ENCODE measurements around the gene SLC30A2.

Gene SLC30A2

GRCh38 chr1:26079178-26079563 lies 33.3 kb upstream of the SLC30A2 start:
- TF ChIP-seq CTCF (IDR thresholded peaks at IDR 0.05; ENCODE audit: insufficient read depth, low read depth, low read length, missing control alignments), result no peak
- H3K4me3 ChIP-seq (ENCODE audit: low read depth, low read length), result no peak overlapping the region
- no peak for DNase-seq (ENCODE audit: low read depth)

- DNase-seq (ENCODE audit: low read depth), result no peak
- H3K4me3 ChIP-seq (ENCODE audit: low read depth, low read length), result no peak overlapping the region
- no peak for TF ChIP-seq CTCF (IDR thresholded peaks at IDR 0.05; ENCODE audit: insufficient read depth, low read depth, low read length, missing control alignments)
Observed at GRCh38 chr1:26078286-26079177, 32.6 kb upstream of the SLC30A2 start.

GRCh38 chr1:26077524-26077923 lies 31.6 kb upstream of the SLC30A2 start:
- H3K4me3 ChIP-seq (ENCODE audit: low read depth, low read length), result no peak overlapping the region
- no peak for DNase-seq (ENCODE audit: low read depth)
- TF ChIP-seq CTCF (IDR thresholded peaks at IDR 0.05; ENCODE audit: insufficient read depth, low read depth, low read length, missing control alignments), result no peak

GRCh38 chr1:26075421-26076144 lies 29.7 kb upstream of the SLC30A2 start:
- no peak overlapping the region for H3K4me3 ChIP-seq (ENCODE audit: low read depth, low read length)
- TF ChIP-seq CTCF (IDR thresholded peaks at IDR 0.05; ENCODE audit: insufficient read depth, low read depth, low read length, missing control alignments), result no peak
- no peak for DNase-seq (ENCODE audit: low read depth)

- DNase-seq (ENCODE audit: low read depth), result no peak
- H3K4me3 ChIP-seq (ENCODE audit: low read depth, low read length), result no peak overlapping the region
- no peak for TF ChIP-seq CTCF (IDR thresholded peaks at IDR 0.05; ENCODE audit: insufficient read depth, low read depth, low read length, missing control alignments)
Observed at GRCh38 chr1:26072305-26072704, 26.4 kb upstream of the SLC30A2 start.

GRCh38 chr1:26070963-26071342 lies 25.0 kb upstream of the SLC30A2 start:
- TF ChIP-seq CTCF (IDR thresholded peaks at IDR 0.05; ENCODE audit: insufficient read depth, low read depth, low read length, missing control alignments), result no peak
- no peak overlapping the region for H3K4me3 ChIP-seq (ENCODE audit: low read depth, low read length)
- DNase-seq (ENCODE audit: low read depth), result no peak
